C4-2B (cell line): ENCODE results near the gene RPH3AL.

ENCODE experiments used
- H3K27ac ChIP-seq: fragments of 450-650 bp; 2 replicates; pipeline ENCODE4 v1.5.1; 2017
- ZFX ChIP-seq: fragments of 450-650 bp; IDR thresholded peaks from 2 replicates; pipeline ENCODE4 v1.6.1; 2017
- TF ChIP-seq, protein P1 (sequence below): fragments of 450-650 bp; conservative IDR thresholded peaks from 2 replicates; pipeline ENCODE4 v1.5.1; 2017; ENCODE audit warnings: mild to moderate bottlenecking

The RPH3AL gene

DNA sequence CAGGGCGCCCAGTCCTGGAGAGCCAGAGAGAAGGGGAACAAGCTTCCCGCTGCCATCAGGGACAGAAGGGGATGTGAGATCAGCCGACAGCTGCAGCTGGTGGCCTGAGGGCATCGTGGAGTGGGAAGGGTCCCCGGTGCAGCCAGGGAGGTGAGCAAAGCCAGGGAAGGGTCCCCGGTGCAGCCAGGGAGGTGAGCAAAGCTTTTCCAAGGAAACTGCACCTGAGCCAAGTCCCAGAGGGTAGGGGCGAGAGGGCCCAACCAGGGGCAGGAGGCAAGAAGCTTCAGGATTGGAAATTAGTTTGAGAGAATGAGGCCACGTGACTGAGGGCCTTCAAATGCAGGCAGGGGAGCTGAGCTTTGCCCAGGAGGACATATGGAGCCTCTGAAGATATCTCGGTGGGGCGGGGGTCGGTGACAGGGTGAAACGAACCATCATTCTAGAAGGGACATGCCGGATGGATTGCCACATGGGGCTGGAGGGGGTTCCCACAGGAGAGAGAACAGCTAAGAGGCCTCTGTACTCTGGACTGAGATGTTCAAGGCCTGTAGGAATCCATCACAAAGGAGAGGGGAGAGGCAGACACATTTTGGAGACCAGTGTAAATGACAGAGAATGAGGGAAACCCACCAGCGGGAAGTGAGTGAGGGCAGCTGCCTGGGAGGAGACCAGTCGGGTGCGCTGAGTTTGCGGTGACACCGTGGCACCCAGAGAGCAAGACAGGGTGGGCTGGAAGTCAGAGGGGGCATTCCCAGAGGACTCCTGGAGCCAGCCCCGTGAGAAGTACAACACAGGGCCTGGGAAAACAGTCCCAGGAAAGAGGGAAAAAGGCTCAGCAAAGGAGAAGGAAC is 31.4 kb upstream of the RPH3AL start:
- TF ChIP-seq, protein P1, sequence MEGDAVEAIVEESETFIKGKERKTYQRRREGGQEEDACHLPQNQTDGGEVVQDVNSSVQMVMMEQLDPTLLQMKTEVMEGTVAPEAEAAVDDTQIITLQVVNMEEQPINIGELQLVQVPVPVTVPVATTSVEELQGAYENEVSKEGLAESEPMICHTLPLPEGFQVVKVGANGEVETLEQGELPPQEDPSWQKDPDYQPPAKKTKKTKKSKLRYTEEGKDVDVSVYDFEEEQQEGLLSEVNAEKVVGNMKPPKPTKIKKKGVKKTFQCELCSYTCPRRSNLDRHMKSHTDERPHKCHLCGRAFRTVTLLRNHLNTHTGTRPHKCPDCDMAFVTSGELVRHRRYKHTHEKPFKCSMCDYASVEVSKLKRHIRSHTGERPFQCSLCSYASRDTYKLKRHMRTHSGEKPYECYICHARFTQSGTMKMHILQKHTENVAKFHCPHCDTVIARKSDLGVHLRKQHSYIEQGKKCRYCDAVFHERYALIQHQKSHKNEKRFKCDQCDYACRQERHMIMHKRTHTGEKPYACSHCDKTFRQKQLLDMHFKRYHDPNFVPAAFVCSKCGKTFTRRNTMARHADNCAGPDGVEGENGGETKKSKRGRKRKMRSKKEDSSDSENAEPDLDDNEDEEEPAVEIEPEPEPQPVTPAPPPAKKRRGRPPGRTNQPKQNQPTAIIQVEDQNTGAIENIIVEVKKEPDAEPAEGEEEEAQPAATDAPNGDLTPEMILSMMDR, result no peak
- TF ChIP-seq ZFX, result no peak
- H3K27ac ChIP-seq, result no peak overlapping the region

DNA sequence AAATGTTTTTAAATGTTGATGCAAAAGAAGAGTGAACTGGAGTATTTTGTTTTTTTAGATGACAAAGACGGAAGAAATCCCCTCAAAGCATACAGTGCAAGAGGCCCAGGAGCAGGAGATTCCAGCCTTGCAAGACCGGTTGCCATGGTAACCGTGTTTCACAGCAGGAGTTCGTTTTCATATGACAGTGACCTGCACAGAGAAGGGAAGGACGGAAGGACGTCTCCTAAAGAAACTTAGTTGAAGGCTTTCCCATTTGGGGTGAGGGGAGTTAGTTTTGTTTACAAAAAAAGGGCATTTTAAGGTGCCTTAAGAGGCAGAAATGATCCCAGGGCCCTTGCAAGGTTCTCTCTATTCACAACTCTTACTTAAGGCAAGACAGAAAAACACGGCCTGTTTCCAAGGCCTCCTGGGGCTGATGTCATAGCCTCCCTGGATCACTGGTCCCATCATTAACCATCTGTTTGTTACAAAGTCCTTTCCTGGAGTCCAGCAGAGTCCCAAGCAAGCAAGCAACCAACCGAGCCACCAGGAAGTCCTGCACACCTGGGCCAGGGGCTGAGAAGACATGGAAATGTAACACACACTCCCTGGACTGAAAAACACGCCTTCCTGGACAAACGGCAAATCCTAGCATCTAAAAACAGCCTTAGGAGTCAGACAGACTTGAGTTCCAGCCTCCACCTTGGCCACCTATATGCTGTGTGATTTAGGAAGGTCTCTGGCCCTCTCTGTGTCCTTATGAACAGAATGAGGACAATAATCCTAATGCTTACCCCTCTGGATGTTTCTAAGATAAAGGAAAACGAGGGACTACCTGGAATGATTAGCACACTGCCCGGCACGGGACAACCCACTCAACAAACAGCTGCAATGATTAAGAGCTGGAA is 30.3 kb upstream of the RPH3AL start:
- H3K27ac ChIP-seq, result no peak overlapping the region
- no peak for TF ChIP-seq ZFX
- TF ChIP-seq, protein P1, result no peak

DNA sequence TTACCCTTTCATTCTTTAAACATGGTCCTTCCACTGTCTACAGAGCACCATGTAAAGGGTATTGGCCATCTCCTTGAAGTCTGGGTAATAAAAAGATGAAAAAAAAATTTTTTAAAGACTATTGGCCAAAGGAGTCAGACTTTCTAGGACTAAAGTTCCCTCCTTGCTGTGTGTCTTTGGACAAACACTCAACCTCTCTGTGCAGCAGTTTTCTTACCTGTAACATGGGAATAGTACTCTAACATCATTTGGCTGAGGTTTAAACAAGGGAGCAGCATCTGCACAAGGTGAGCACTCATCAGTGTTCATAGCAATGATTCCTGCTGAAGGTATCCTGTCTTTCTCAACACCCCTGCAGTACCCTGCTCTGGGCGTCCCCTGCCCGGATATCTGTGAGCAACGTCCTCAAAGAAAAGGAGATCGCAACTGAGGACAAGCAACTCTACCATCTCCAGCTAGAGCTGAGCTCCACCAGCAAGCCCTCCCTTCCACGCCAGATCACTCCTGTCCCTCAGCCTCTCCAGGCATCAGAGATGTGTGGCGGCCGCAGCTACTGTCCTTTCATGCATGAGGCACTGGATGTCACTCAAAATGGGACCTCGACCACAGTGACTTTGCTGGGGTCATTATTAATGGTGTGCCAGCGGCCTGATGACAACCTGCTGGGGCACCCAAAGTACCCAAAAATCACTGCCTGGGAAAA is 29.5 kb upstream of the RPH3AL start:
- TF ChIP-seq, protein P1, result no peak
- no peak overlapping the region for H3K27ac ChIP-seq

DNA sequence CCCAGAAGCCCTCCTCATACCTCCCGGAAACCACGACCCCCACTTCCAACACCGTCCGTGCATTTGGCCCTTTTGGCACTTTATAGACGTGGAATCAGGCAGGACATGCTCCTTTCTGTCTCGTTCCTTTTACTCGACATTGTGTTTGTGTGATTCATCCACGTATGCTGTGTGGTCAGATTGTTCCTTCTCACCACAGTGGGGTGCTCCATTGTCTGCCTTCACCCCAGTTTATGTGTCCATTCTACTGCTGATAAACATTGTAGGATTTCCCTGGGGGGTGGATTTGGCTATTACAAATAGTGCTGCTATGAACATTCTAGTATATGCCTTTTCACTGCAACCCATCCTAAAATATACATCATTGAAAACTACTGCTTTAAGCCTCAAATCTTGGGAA is 28.9 kb upstream of the RPH3AL start:
- no peak for TF ChIP-seq ZFX
- TF ChIP-seq, protein P1, result no peak
- H3K27ac ChIP-seq, result no peak overlapping the region

DNA sequence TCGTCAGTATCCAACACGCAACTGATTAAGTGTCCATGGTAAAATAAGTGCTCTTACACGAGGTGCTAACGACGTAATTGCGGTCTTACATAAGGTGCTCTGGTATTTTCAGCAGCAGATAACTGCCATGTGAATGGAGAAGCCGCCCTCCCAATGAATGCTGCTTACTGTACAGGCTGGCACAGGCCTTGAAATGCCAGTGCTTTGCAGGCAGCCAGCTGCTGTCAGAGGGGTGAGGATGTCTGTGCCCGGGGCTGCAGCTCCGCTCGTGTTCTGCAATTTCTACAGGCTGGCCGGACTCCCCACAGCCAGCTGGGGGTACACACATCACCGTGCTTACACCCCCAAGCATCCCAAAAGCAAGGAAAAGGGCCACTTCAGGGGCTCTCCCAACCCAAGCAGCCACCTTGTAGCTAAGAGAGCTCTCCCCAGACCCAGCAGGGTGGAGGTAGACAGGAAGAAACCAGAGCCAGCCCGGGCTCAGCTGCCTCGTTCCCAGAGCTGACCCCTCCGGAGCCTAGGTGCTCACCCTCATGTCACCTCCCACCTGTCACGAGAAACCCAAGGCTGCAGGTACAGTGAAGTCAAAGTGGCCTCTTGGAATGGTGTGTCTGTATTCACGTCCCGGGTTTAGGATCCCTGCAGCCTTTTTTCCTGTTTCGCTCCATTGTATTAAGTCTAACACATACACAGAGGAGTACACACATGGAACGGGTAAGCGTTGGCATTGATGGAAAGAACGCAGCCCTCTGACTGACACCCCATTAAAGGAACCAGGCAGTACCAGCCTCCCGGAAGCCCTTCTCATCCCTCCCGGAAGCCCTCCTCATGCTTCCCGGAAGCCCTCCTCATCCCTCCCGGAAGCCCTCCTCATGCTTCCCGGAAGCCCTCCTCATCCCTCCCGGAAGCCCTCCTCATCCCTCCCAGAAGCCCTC is 27.2 kb upstream of the RPH3AL start:
- no peak for TF ChIP-seq ZFX
- TF ChIP-seq, protein P1, result no peak
- H3K27ac ChIP-seq, result no peak overlapping the region

DNA sequence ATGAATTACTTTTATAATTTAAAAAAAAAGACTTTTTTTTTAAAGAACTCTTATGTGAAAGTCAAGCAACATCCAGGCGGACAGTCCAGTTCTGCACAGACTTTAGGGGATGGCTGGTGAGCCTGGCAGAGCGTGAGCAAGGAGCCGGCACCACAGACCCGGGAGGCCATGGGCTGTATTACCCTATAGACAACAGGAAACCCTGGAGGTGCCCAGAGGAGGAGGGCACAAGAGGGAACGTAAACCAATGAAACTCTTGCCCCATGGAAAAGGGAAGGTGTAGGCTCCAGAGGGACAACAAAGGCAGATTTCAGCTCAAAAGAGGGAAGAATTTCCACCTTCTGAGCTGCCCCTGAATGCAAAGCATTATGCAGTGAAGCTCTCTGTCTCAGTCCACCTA is 25.5 kb upstream of the RPH3AL start:
- no peak overlapping the region for H3K27ac ChIP-seq
- TF ChIP-seq, protein P1, result no peak
- no peak for TF ChIP-seq ZFX
